DOHH2 (cell line): ENCODE results near the gene LACTB.

Source experiments
- H3F3A ChIP-seq: fragments of 200-600 bp; sonication (generic), shearing (Covaris generic); 2 replicates; pipeline ENCODE4 v1.6.0; 2016; ENCODE audit warnings: antibody characterized with exemption, mild to moderate bottlenecking; ENCODE audit not compliant: control insufficient read depth, insufficient read depth
- H3K27ac ChIP-seq: fragments of 200-600 bp; sonication (generic); 2 replicates; pipeline ENCODE4 v1.5.1; 2014; ENCODE audit warnings: low read depth, mild to moderate bottlenecking, low read length, moderate library complexity
- H3K27me3 ChIP-seq: fragments of 200-600 bp; sonication (generic); 2 replicates; pipeline ENCODE4 v1.6.1; 2014; ENCODE audit warnings: mild to moderate bottlenecking, low read length, mixed read lengths; ENCODE audit not compliant: control insufficient read depth
- H3K36me3 ChIP-seq: fragments of 200-600 bp; sonication (generic); 2 replicates; pipeline ENCODE4 v1.6.1; 2014; ENCODE audit warnings: mild to moderate bottlenecking, low read length, moderate library complexity, mixed read lengths; ENCODE audit not compliant: control insufficient read depth
- H3K4me1 ChIP-seq: fragments of 200-600 bp; sonication (generic); 2 replicates; pipeline ENCODE4 v1.6.1; 2014; ENCODE audit warnings: mild to moderate bottlenecking, low read length, mixed read lengths; ENCODE audit not compliant: control insufficient read depth
- H3K4me2 ChIP-seq: fragments of 200-600 bp; sonication (generic); 2 replicates; pipeline ENCODE4 v1.6.0; 2014; ENCODE audit warnings: mild to moderate bottlenecking, low read length, moderate library complexity
- H3K4me3 ChIP-seq: fragments of 200-600 bp; sonication (generic); 2 replicates; pipeline ENCODE4 v1.5.1; 2014; ENCODE audit warnings: mild to moderate bottlenecking, low read length, mixed read lengths
- H3K79me2 ChIP-seq: fragments of 200-600 bp; sonication (generic); 2 replicates; pipeline ENCODE4 v1.6.1; 2014; ENCODE audit warnings: mild to moderate bottlenecking, low read length, mixed read lengths; ENCODE audit not compliant: control insufficient read depth
- H3K9me2 ChIP-seq: fragments of 200-600 bp; sonication (generic); replicated peaks from 2 replicates; pipeline ENCODE4 v1.6.1; 2014; ENCODE audit warnings: mild to moderate bottlenecking, low read length, mixed read lengths; ENCODE audit not compliant: control insufficient read depth
- H3K9me3 ChIP-seq: fragments of 200-600 bp; sonication (generic); 2 replicates; pipeline ENCODE4 v1.6.1; 2014; ENCODE audit warnings: antibody characterized with exemption, low read length, mixed read lengths; ENCODE audit not compliant: control insufficient read depth, insufficient read depth
- H4K20me1 ChIP-seq: fragments of 200-600 bp; sonication (generic); 2 replicates; pipeline ENCODE4 v1.6.0; 2014; ENCODE audit warnings: low read depth, mild to moderate bottlenecking, antibody characterized with exemption, low read length, moderate library complexity; ENCODE audit not compliant: control insufficient read depth, insufficient read depth
- EZH2phosphoT487 ChIP-seq: fragments of 200-600 bp; sonication (generic); IDR thresholded peaks from 2 replicates; pipeline ENCODE4 v1.6.1; 2017; ENCODE audit warnings: borderline replicate concordance, mild to moderate bottlenecking, antibody characterized with exemption, low read length, moderate library complexity, mixed read lengths
- TF ChIP-seq, protein P1 (sequence below): fragments of 200-600 bp; sonication (generic); IDR thresholded peaks from one replicate; pipeline ENCODE4 v1.5.1; 2014; ENCODE audit warnings: antibody characterized with exemption, mild to moderate bottlenecking, low read depth, low read length; ENCODE audit not compliant: poor library complexity, severe bottlenecking

Gene LACTB

DNA sequence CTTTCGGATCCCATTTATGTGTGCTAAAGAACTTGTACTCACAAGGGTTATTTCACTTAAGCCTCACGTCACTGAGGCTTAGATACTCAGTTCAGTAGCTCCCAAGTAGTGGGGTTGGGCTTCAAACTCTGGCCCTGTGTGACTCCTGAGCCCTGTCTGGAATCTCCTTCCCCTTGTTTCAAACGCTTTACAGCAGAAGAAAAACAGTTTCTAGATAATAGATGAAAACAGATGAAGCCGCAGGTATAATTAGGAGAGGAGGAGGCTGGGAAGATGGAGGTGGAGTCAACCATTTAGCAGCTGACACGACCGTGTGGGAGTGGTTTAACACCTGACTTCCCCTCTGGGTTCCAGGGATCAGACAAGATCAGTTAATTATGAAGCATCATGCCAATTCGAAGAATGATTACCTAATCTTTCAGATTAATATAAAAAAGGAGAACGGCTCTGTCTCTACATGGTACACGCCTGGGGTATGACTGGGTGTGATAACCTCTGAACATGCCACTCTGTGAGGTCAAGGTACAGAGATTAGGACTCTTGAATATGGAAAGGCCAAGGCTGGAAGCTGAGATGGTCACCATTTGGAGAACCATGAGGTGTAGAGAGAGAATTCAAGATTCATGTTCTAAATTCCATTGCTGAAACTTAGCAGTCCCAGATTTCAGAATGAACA lies 48.0 kb upstream of the LACTB start:
- Histone ChIP-seq H3K36me3 (no peaks in the 10 kb centered on the region), H3K9me3 (no peaks in the 10 kb centered on the region), H3K9me2 (no peaks in the 10 kb centered on the region), H3K79me2 (no peaks in the 10 kb centered on the region), H3F3A (no peaks in the 10 kb centered on the region), H4K20me1 (no peaks in the 10 kb centered on the region), H3K4me3 (no peak overlapping the region), H3K4me1 (no peaks in the 10 kb centered on the region), H3K27ac (no peak overlapping the region), H3K4me2 (no peak overlapping the region), H3K27me3 (peaks cover 21% of the 10 kb centered on the region)
- no peak for TF ChIP-seq EZH2phosphoT487
- TF ChIP-seq, protein P1, sequence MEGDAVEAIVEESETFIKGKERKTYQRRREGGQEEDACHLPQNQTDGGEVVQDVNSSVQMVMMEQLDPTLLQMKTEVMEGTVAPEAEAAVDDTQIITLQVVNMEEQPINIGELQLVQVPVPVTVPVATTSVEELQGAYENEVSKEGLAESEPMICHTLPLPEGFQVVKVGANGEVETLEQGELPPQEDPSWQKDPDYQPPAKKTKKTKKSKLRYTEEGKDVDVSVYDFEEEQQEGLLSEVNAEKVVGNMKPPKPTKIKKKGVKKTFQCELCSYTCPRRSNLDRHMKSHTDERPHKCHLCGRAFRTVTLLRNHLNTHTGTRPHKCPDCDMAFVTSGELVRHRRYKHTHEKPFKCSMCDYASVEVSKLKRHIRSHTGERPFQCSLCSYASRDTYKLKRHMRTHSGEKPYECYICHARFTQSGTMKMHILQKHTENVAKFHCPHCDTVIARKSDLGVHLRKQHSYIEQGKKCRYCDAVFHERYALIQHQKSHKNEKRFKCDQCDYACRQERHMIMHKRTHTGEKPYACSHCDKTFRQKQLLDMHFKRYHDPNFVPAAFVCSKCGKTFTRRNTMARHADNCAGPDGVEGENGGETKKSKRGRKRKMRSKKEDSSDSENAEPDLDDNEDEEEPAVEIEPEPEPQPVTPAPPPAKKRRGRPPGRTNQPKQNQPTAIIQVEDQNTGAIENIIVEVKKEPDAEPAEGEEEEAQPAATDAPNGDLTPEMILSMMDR = no peak

DNA sequence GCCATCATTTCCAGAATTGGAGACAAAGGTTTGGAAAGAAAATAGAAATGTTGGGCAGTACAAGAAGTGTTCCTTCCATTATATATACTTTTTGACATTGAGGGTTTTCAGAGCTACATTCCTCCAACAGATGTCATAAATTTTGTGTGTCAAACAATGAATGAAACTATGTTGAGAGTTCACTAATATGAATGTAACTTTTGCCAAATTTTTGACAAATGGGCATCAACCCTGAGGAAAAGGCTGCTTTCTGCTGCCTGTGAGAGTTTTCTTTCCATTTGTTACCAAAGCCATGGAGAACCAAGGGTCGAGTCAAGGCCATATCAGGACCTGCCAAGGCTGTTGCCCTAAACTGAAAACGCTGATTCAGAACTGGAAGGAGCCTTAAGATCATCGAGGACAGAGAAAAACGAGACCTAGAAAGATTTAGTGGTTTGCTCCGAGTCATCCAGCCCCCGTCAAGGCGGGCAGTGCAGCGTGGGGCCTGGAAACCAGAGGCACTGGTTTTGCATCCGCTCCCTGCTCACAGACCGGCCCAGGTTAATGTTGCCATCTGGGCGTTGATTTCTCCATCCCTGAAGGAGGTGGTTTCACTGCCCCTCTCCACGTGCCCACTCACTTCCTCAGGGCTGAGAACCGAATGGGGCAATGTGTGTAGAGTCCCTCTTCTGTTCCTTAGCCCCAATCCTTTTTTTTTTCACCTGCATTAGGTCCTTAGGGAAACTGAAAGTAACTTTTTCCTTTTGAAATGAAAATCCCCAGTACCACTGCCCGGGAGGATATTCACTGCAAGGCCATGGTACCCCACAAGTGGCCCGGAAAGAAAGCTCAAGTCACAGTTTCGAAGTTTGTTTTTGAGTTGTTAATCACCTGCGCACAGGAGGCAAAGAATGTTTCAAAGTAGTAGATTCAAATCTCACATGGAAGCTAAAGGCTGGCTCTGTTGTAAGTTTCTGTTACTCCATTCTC lies 46.4 kb upstream of the LACTB start:
- no peak overlapping the region for H3K4me3 ChIP-seq
- no peaks in the 10 kb centered on the region for H3K36me3 ChIP-seq
- H3K9me2 ChIP-seq = no peaks in the 10 kb centered on the region
- H3K4me2 ChIP-seq = no peak overlapping the region
- H3F3A ChIP-seq = no peaks in the 10 kb centered on the region
- H3K4me1 ChIP-seq = no peaks in the 10 kb centered on the region
- H3K27me3 ChIP-seq = peaks cover 21% of the 10 kb centered on the region
- no peak overlapping the region for H3K27ac ChIP-seq
- no peaks in the 10 kb centered on the region for H3K9me3 ChIP-seq
- TF ChIP-seq, protein P1 = no peak
- no peak for TF ChIP-seq EZH2phosphoT487
- no peaks in the 10 kb centered on the region for H4K20me1 ChIP-seq
- no peaks in the 10 kb centered on the region for H3K79me2 ChIP-seq

DNA sequence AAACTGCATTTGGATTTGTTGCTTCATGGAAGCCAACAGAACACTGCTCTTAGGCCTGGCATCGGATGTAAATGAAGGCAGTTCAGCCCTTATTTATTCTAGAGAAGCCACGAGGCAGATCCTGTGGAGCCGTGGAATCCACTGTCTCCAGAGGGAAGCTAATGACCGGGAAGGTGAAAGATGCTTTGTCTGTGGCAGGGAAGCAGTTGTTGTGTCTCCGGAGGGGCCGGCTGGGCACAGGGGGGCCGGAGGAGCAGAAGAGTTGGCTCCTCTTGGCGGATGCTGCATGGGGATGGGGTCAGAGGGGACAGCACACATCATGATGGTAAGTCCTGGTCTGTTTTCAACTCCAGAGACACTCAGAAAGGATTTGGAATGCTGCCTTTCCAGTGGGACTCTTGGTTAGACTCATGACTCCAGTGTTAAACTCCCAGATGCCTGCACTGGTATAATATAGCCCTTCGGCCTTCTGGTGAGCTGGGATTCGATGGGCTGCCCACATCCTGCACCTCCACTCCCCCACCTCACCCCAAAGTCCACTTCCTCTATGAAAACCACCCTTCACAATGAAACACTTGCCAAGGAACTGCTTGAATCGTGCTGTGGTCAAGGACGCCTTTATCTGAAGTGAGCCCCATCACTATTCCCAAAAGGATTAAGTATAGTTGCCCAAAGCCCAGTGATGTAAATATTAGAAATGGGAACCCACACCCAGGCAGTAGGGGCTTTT lies 45.5 kb upstream of the LACTB start:
- no peaks in the 10 kb centered on the region for H3K79me2 ChIP-seq
- no peaks in the 10 kb centered on the region for H3K9me2 ChIP-seq
- no peak overlapping the region for H3K4me2 ChIP-seq
- no peaks in the 10 kb centered on the region for H3K4me1 ChIP-seq
- no peak overlapping the region for H3K4me3 ChIP-seq
- no peaks in the 10 kb centered on the region for H3F3A ChIP-seq
- H4K20me1 ChIP-seq = no peaks in the 10 kb centered on the region
- H3K27ac ChIP-seq = no peak overlapping the region
- no peaks in the 10 kb centered on the region for H3K9me3 ChIP-seq
- TF ChIP-seq, protein P1 = no peak
- no peak for TF ChIP-seq EZH2phosphoT487
- H3K27me3 ChIP-seq = peaks cover 14% of the 10 kb centered on the region
- no peaks in the 10 kb centered on the region for H3K36me3 ChIP-seq
